ENCODE results near the gene BLVRA. TPM values are rescaled to one million over a fixed set of nuclear protein-coding genes. Genes with fewer than 3 reads are reported as not detected.
"Not testable (repeated sequence)": the region's sequence is repeated elsewhere in the genome, so short reads cannot be mapped to it uniquely, and the experiment has no call there.

The BLVRA gene
- polyA plus RNA-seq, 1 donor (not counting 4 experiments of a cell fraction or from before 2014, with no cell fraction given) = 49.6 TPM

DNA sequence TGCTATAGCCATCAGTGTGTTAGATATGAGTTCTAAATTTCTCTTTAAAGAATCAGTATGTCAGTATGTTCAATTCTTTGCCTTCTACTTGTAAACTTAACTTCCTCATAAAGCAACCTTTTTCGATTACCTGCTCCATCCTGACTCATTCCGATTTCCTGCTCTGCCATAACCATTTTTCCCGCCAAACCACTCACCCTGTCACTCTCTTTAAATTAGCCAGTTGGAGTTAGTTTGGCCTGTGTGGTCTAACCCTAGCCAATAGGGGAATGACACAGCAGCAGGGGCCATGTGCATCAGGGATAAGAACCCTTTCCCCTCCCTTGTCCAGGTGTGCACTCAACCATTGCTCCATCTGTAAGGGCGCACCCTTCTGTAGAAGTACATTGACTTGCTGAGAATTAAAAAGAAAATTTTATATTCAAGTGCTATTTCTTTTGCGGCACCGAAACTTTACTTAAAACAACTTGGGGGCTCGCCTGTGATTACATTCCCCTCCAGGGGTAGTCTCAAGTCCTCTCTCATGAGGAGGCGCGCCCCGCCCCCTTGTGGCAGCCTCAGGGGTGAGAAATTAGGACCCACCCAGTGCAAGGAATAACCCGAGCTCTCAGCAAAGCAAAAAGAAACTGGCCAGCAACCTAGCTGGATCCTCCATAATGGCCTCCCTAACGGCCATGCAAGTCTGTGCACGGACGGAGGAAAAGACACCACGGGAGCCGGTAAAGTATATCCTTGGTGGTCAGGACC lies 51.9 kb downstream of the BLVRA start:
- H3K4me2 ChIP-seq (ENCODE audit: control insufficient read depth, extremely low read depth, insufficient read depth, low read depth, low read length); H3K9ac ChIP-seq (ENCODE audit: control insufficient read depth, extremely low read depth, insufficient read depth, low read length); H3K9me3 ChIP-seq (ENCODE audit: control insufficient read depth, low read depth, low read length); H3K9me1 ChIP-seq (ENCODE audit: control insufficient read depth, extremely low read depth, insufficient read depth, low read length); H2AFZ ChIP-seq (ENCODE audit: control insufficient read depth, low read length); H3K4me1 ChIP-seq (ENCODE audit: control insufficient read depth, extremely low read depth, insufficient read depth, low read length); dilution Hi-C loops (cut with MboI; ENCODE audit: extremely low pct_ligation_motif_present, low sequenced_read_pairs); H3K79me2 ChIP-seq (ENCODE audit: control insufficient read depth, insufficient read depth, low read length); DNase-seq (ENCODE audit: low read depth, low spot score); H4K20me1 ChIP-seq (ENCODE audit: control insufficient read depth, extremely low read depth, insufficient read depth, low read length); H3K36me3 ChIP-seq (ENCODE audit: control insufficient read depth in 2 of 2, extremely low read depth in 1 of 2, insufficient read depth in 2 of 2, low read length in 2 of 2); H3K4me3 ChIP-seq (ENCODE audit: control insufficient read depth in 2 of 3, extremely low read depth in 1 of 3, insufficient read depth in 2 of 3, low read depth in 1 of 3, low read length in 3 of 3); H3K27ac ChIP-seq (ENCODE audit: control insufficient read depth, insufficient read depth, low read length); H3K27me3 ChIP-seq (ENCODE audit: control insufficient read depth, extremely low read depth, insufficient read depth, low read length); FAIRE-seq: not testable (repeated sequence)
- TF ChIP-seq, protein P1, sequence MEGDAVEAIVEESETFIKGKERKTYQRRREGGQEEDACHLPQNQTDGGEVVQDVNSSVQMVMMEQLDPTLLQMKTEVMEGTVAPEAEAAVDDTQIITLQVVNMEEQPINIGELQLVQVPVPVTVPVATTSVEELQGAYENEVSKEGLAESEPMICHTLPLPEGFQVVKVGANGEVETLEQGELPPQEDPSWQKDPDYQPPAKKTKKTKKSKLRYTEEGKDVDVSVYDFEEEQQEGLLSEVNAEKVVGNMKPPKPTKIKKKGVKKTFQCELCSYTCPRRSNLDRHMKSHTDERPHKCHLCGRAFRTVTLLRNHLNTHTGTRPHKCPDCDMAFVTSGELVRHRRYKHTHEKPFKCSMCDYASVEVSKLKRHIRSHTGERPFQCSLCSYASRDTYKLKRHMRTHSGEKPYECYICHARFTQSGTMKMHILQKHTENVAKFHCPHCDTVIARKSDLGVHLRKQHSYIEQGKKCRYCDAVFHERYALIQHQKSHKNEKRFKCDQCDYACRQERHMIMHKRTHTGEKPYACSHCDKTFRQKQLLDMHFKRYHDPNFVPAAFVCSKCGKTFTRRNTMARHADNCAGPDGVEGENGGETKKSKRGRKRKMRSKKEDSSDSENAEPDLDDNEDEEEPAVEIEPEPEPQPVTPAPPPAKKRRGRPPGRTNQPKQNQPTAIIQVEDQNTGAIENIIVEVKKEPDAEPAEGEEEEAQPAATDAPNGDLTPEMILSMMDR (optimal IDR thresholded peaks at IDR 0.05 in 1 of 3, IDR thresholded peaks at IDR 0.05 in 1 of 3, conservative IDR thresholded peaks at IDR 0.05 in 1 of 3; ENCODE audit: extremely low read depth in 1 of 3, insufficient read depth in 2 of 3, low read length in 3 of 3) = peak in 1 of 3 experiments; percentile 24

- no peak for TF ChIP-seq EZH2 (IDR thresholded peaks at IDR 0.05; ENCODE audit: low read length)
- TF ChIP-seq, protein P1 (optimal IDR thresholded peaks at IDR 0.05 in 1 of 3, IDR thresholded peaks at IDR 0.05 in 1 of 3, conservative IDR thresholded peaks at IDR 0.05 in 1 of 3; ENCODE audit: extremely low read depth in 1 of 3, insufficient read depth in 2 of 3, low read length in 3 of 3) = no peak
- Histone ChIP-seq H3K27ac (ENCODE audit: control insufficient read depth, insufficient read depth, low read length) (no peak overlapping the region), H3K4me1 (ENCODE audit: control insufficient read depth, extremely low read depth, insufficient read depth, low read length) (no peaks in the 10 kb centered on the region), H3K9ac (ENCODE audit: control insufficient read depth, extremely low read depth, insufficient read depth, low read length) (no peak overlapping the region), H3K36me3 (ENCODE audit: control insufficient read depth in 2 of 2, extremely low read depth in 1 of 2, insufficient read depth in 2 of 2, low read length in 2 of 2) (no peaks in the 10 kb centered on the region), H2AFZ (ENCODE audit: control insufficient read depth, low read length) (no peak overlapping the region), H3K79me2 (ENCODE audit: control insufficient read depth, insufficient read depth, low read length) (no peaks in the 10 kb centered on the region), H3K4me3 (ENCODE audit: control insufficient read depth in 2 of 3, extremely low read depth in 1 of 3, insufficient read depth in 2 of 3, low read depth in 1 of 3, low read length in 3 of 3) (no peak overlapping the region), H3K9me1 (ENCODE audit: control insufficient read depth, extremely low read depth, insufficient read depth, low read length) (no peaks in the 10 kb centered on the region), H3K9me3 (ENCODE audit: control insufficient read depth, low read depth, low read length) (peaks cover 2% of the 10 kb centered on the region), H3K4me2 (ENCODE audit: control insufficient read depth, extremely low read depth, insufficient read depth, low read depth, low read length) (no peak overlapping the region), H3K27me3 (ENCODE audit: control insufficient read depth, extremely low read depth, insufficient read depth, low read length) (peaks cover 6% of the 10 kb centered on the region), H4K20me1 (ENCODE audit: control insufficient read depth, extremely low read depth, insufficient read depth, low read length) (no peaks in the 10 kb centered on the region)
- no peak for FAIRE-seq
- dilution Hi-C loops (cut with MboI; ENCODE audit: extremely low pct_ligation_motif_present, low sequenced_read_pairs) = no loop called here
- DNase-seq (ENCODE audit: low read depth, low spot score) = no peak
Measured at GRCh38 chr7:43815373-43815772, 56.9 kb downstream of the BLVRA start.

GRCh38 chr7:43816046-43816797 lies 57.7 kb downstream of the BLVRA start:
- H3K27me3 ChIP-seq (ENCODE audit: control insufficient read depth, extremely low read depth, insufficient read depth, low read length); H3K9me1 ChIP-seq (ENCODE audit: control insufficient read depth, extremely low read depth, insufficient read depth, low read length); FAIRE-seq; H3K36me3 ChIP-seq (ENCODE audit: control insufficient read depth in 2 of 2, extremely low read depth in 1 of 2, insufficient read depth in 2 of 2, low read length in 2 of 2); H2AFZ ChIP-seq (ENCODE audit: control insufficient read depth, low read length); H3K4me2 ChIP-seq (ENCODE audit: control insufficient read depth, extremely low read depth, insufficient read depth, low read depth, low read length); H3K9ac ChIP-seq (ENCODE audit: control insufficient read depth, extremely low read depth, insufficient read depth, low read length); DNase-seq (ENCODE audit: low read depth, low spot score); dilution Hi-C loops (cut with MboI; ENCODE audit: extremely low pct_ligation_motif_present, low sequenced_read_pairs); H3K9me3 ChIP-seq (ENCODE audit: control insufficient read depth, low read depth, low read length); H3K27ac ChIP-seq (ENCODE audit: control insufficient read depth, insufficient read depth, low read length); H3K79me2 ChIP-seq (ENCODE audit: control insufficient read depth, insufficient read depth, low read length); H3K4me1 ChIP-seq (ENCODE audit: control insufficient read depth, extremely low read depth, insufficient read depth, low read length); H3K4me3 ChIP-seq (ENCODE audit: control insufficient read depth in 2 of 3, extremely low read depth in 1 of 3, insufficient read depth in 2 of 3, low read depth in 1 of 3, low read length in 3 of 3); H4K20me1 ChIP-seq (ENCODE audit: control insufficient read depth, extremely low read depth, insufficient read depth, low read length): not testable (repeated sequence)
